Measurements from ENCODE around the gene GPRC5D.

Gene GPRC5D

GRCh38 chr12:12979126-12979525, 27.2 kb upstream of the GPRC5D start:
- DNase-seq = no peak

- DNase-seq = no peak
Observed at GRCh38 chr12:12977231-12977630, 25.3 kb upstream of the GPRC5D start.

DNA sequence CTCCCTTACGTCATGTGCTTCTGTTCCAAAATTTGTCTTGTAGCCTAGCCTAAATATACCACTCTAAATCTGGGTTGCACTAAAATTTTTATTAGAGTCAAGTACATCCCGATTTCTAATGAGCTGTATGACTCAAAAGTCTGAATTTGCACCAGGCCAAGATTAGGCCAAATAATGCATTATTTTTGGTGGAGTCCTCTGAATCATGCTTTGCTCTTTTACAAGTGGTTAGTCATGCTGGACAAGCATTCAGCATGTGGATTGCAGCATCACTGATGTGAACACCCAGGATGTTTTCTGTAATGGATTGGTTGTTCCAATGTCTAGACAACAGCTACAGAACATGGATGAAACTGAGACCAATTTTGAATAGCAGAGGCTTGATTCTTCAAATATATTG, 24.4 kb upstream of the GPRC5D start:
- DNase-seq = no peak

- DNase-seq = no peak
Observed at GRCh38 chr12:12975322-12976077, 23.5 kb upstream of the GPRC5D start.

DNA sequence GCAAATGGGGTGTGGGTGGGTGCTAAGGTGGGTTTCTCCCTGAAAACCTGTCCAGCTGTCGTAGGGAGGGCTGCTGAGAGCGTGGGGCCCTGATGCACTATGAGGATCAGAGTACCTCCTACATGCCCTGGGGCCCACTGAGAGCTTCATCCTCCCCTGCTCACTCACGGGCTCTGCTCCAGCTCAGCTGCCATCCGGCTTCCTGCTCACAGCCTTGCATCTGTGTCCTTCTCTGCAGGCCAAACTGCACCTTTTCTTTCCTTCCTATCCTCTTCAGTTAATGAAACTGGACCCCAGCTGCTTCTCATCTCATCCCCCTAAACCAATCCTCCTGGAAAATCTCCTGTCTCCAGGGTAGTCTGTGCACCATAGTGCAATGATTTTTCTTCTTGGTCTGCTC, 22.2 kb upstream of the GPRC5D start:
- no peak for DNase-seq

DNA sequence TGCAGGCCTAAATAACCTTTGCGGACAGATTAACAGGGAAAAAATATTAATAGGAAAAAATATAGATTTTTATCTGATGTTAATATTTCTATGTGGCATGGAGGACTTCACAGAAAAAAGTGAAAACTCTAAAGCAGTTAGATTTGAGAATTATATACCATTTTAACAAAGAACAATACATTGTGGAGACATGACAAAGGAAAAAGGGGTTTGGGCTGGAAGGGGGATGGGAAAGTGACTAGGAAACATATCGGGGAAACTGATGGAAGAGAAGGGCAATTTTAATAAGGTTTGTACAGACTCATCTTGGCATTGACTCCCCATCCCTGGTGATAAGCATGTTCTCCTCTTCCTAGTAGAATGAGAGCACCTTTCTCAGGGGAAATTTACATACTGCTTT, 21.0 kb upstream of the GPRC5D start:
- no peak for DNase-seq

- DNase-seq = no peak
Observed at GRCh38 chr12:12965836-12966235, 13.9 kb upstream of the GPRC5D start.

- DNase-seq = no peak
Observed at GRCh38 chr12:12964255-12964654, 12.3 kb upstream of the GPRC5D start.

GRCh38 chr12:12960639-12961209, 8.8 kb upstream of the GPRC5D start:
- no peak for DNase-seq

- no peak for DNase-seq
Observed at GRCh38 chr12:12958886-12959285, 6.9 kb upstream of the GPRC5D start.

GRCh38 chr12:12954878-12955625, 3.1 kb upstream of the GPRC5D start:
- no peak for DNase-seq

DNA sequence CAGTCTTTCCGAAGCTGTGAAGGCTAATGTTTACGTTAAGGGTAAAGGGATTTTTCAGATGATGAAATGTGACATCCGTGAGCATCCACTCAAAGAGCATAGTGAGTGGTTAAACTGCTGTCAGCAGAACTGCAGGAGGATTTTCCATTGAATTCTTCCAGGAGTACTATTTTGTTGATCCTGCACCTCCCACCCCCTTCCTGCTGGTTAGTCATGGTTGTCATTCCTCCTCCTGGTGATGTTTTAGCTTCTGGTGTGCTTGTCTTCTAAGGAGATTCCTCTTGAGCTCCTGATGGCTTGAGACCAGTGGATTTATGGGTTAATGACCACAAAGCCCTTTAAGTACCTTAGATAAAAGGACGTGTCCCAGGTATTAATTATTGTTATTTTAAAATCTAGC, 2.4 kb upstream of the GPRC5D start:
- no peak for DNase-seq

- no peak for DNase-seq
Observed at GRCh38 chr12:12951504-12951903, 466 bp downstream of the GPRC5D start.

DNA sequence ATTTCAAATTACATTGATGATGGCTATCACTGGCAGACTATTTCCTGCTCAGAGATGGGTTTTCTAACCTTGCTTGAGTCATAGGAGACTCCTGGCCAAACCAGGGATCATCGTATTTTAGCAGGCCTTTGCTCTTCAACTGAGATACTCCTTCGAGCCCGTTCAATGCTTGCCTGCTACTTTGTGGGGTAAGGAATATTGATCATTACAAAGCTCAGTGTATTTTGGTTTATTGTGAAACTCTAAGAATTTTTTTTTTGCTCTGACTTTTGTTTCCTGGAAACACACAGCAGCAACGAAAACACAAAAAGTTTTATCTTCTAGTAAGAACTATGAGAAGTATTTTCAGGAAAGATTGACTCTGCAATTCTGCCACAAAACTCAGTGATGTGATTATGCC, 4.1 kb downstream of the GPRC5D start:
- DNase-seq = no peak

DNA sequence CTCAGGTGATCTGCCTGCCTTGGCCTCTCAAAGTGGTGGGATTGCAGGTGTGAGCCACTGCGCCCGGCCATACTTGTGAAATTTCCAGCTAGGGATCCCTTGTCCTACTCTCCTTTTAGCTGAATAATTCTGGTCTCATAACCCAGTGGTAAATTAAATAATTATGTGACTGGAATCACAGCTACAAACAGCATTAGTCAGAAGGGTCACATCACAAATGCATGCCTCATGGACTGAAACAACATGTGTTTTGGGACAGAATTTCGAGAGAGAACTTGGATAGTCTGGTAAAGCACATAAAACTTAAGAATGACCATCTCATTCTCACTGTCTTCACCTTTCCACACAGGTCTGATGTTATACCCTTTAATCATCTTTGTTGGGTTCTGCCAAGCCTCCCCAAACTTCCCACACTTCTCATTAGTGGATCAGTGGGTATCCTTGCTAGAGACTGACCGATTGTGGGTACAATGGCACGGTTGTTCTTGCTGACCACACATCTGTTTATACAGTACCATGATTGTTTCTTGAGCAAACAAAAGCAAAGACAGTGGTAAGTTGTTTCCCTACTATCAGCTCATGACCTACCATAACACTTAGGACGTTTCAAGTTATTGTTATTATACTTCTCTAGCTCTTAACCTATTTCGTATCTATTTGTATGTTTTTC, 5.1 kb downstream of the GPRC5D start:
- no peak for DNase-seq

- DNase-seq = no peak
Observed at GRCh38 chr12:12945591-12945990, 6.4 kb downstream of the GPRC5D start.

- no peak for DNase-seq
Observed at GRCh38 chr12:12943586-12944260, 8.2 kb downstream of the GPRC5D start.

DNA sequence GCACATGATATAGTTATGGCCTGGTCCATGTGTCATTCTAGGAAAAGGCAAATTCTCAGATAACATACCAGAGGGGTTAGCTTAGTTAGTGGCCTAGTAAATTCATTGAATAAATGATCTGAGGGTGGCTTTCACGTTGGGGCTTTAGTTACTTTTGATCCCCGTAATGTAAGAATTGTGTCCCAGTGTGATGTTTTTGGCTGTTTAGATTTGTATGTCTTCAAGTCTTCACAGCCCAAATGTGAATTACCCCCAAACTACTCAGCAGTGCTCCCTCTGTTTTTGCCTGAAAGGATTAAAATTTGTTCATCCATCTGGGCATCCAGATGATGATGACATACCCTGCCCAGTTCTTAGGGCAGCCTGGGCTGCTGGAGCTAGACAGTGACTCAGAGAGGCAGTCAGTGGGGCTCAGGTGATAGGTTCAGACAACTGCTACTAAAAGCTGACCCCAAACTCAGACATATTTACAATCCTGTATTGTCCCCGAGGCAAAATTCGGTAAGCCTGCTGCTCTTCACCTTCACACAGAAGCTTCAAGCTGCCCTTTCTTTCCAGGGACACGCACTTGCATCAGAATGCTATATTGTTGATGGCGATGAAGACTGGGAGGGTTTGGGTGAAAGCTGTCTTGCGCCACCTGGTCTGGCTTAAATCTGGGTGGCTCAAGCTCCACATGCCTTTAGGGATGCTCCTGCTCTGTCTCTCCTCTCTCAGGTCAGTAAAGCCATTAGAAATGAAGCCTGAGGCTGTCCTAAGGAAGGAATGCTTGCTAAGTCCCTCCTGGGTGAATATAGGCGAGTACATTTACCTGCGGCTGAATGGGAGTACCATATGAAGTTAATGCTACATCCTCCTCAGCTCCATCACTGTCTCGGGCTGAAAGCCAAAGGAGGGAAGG, 10.3 kb downstream of the GPRC5D start:
- DNase-seq = no peak

DNA sequence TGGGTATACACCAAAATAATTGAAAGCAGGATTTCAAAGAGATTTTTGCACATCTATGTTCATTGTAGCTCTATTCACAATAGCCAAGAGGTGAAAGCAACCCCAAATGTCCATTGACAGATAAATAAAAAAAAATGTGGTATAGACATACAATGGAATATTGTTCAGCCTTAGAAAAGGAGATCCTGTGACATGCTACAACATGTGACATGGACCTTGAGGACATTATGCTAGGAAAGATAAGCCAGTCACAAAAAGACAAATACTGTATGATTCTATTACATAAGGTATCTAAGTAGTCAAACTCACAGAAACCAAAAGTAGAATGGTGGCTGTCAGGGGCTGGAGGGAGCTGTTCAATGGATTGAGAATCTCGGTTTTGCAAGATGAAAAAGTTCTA, 12.1 kb downstream of the GPRC5D start:
- DNase-seq = no peak

- DNase-seq = no peak
Observed at GRCh38 chr12:12938541-12938940, 13.4 kb downstream of the GPRC5D start.

DNA sequence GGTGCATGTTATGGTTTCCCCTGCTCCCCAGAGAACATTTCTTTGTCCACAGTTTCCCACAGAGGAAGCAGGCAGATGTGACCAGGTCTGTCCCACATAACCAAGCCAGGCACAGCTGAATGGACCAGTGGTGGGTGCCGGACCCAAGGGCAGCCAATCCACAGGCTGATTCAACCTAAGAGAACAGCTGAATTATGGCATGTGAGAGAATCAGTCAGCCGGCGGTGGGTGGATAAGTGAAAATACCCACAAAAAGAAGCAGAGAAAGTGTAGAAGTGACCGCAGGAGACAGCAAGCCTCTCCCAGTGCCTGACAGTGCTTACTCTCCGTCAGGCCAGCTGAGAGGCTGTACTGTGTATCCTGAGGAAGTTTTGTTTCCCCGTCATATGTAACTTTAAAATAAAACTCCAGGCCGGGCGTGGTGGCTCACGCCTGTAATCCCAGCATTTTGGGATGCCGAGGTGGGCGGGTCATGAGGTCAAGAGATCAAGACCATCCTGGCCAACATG, 14.9 kb downstream of the GPRC5D start:
- DNase-seq = no peak

DNA sequence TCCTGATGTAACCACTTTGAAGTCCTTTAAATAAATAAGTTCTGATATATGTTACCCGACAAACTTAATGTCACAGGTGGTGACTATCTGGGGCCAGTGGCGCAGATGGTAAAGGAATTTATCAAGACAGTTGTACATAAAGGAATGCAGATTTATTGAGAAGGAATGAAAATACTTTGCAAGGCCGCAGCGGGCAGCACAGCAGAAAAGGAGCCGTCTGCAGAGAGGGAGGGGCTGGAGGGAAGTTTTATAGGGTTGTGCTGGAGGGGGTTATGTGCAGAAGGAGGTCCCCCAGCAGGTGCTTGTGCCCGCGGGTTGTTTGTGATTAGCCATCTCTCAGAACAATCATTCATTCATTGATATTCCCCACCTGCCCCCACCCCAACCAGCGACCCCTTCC, 17.4 kb downstream of the GPRC5D start:
- DNase-seq = no peak
